ENCODE measurements around the gene HSD17B4.
"Not testable (repeated sequence)": the region's sequence is repeated elsewhere in the genome, so short reads cannot be mapped to it uniquely, and the experiment has no call there.

HSD17B4 gene

GRCh38 chr5:119452373-119453039 is at the start of gene HSD17B4:
Gene HSD17B4 (plus strand): TSS chr5:119452497. CDS start chr5:119452576, 79 bp downstream.
- peak; percentile 55 for DNase-seq (ENCODE audit: low spot score)

GRCh38 chr5:119402555-119402954 is 49.7 kb upstream of the HSD17B4 start:
- DNase-seq (ENCODE audit: low spot score), result no peak

GRCh38 chr5:119404033-119404432 is 48.3 kb upstream of the HSD17B4 start:
- no peak for DNase-seq (ENCODE audit: low spot score)

GRCh38 chr5:119405419-119405818 is 46.9 kb upstream of the HSD17B4 start:
- DNase-seq (ENCODE audit: low spot score), result no peak

- DNase-seq (ENCODE audit: low spot score), result no peak
Observed at GRCh38 chr5:119406551-119407110, 45.7 kb upstream of the HSD17B4 start.

GRCh38 chr5:119409235-119409815 is 43.0 kb upstream of the HSD17B4 start:
- DNase-seq (ENCODE audit: low spot score), result no peak

- DNase-seq (ENCODE audit: low spot score), result no peak
Observed at GRCh38 chr5:119410448-119411159, 41.7 kb upstream of the HSD17B4 start.

GRCh38 chr5:119411361-119412278 is 40.7 kb upstream of the HSD17B4 start:
- peak; percentile 25 for DNase-seq (ENCODE audit: low spot score)

- DNase-seq (ENCODE audit: low spot score), result no peak
Observed at GRCh38 chr5:119412279-119413227, 39.7 kb upstream of the HSD17B4 start.

- DNase-seq (ENCODE audit: low spot score), result not testable (repeated sequence)
Observed at GRCh38 chr5:119414124-119414734, 38.1 kb upstream of the HSD17B4 start.

GRCh38 chr5:119417891-119418605 is 34.2 kb upstream of the HSD17B4 start:
- no peak for DNase-seq (ENCODE audit: low spot score)

GRCh38 chr5:119418606-119419100 is 33.6 kb upstream of the HSD17B4 start:
- DNase-seq (ENCODE audit: low spot score), result no peak

GRCh38 chr5:119420169-119420568 is 32.1 kb upstream of the HSD17B4 start:
- DNase-seq (ENCODE audit: low spot score), result no peak

- no peak for DNase-seq (ENCODE audit: low spot score)
Observed at GRCh38 chr5:119426057-119426456, 26.2 kb upstream of the HSD17B4 start.

- DNase-seq (ENCODE audit: low spot score), result no peak
Observed at GRCh38 chr5:119427060-119427459, 25.2 kb upstream of the HSD17B4 start.

GRCh38 chr5:119427596-119427995 is 24.7 kb upstream of the HSD17B4 start:
- not testable (repeated sequence) for DNase-seq (ENCODE audit: low spot score)

- not testable (repeated sequence) for DNase-seq (ENCODE audit: low spot score)
Observed at GRCh38 chr5:119428166-119428565, 24.1 kb upstream of the HSD17B4 start.

GRCh38 chr5:119428574-119428973 is 23.7 kb upstream of the HSD17B4 start:
- DNase-seq (ENCODE audit: low spot score), result not testable (repeated sequence)

GRCh38 chr5:119432674-119433237 is 19.5 kb upstream of the HSD17B4 start:
- not testable (repeated sequence) for DNase-seq (ENCODE audit: low spot score)
